Hematopoietic multipotent progenitor cell treated with erythropoietin and hydrocortisone succinate and interleukin-3 and kit ligand, for 4 days (in vitro differentiated cells): ENCODE data around the gene CHCHD3.

Source experiments
- DNase-seq: peaks from one replicate; pipeline ENCODE4 v3.0.0-alpha.2; 2015

The CHCHD3 gene

GRCh38 chr7:132857031-132857430, 224.9 kb downstream of the CHCHD3 start:
- DNase-seq = no peak

- no peak for DNase-seq
Observed at GRCh38 chr7:132856416-132856815, 225.5 kb downstream of the CHCHD3 start.

- peak; percentile 7 for DNase-seq
Observed at GRCh38 chr7:132855901-132856300, 226.0 kb downstream of the CHCHD3 start.

GRCh38 chr7:132854238-132854637, 227.7 kb downstream of the CHCHD3 start:
- no peak for DNase-seq

GRCh38 chr7:132847376-132847775, 234.5 kb downstream of the CHCHD3 start:
- DNase-seq = no peak

- peak; percentile 33 for DNase-seq
Observed at GRCh38 chr7:132846086-132846485, 235.8 kb downstream of the CHCHD3 start.

GRCh38 chr7:132842478-132842877, 239.4 kb downstream of the CHCHD3 start:
- DNase-seq = no peak

- no peak for DNase-seq
Observed at GRCh38 chr7:132840199-132840598, 241.7 kb downstream of the CHCHD3 start.

- no peak for DNase-seq
Observed at GRCh38 chr7:132838313-132838712, 243.6 kb downstream of the CHCHD3 start.

- no peak for DNase-seq
Observed at GRCh38 chr7:132837529-132837928, 244.4 kb downstream of the CHCHD3 start.

GRCh38 chr7:132836746-132837145, 245.1 kb downstream of the CHCHD3 start:
- no peak for DNase-seq

- DNase-seq = no peak
Observed at GRCh38 chr7:132830941-132831340, 250.9 kb downstream of the CHCHD3 start.

- no peak for DNase-seq
Observed at GRCh38 chr7:132828502-132828901, 253.4 kb downstream of the CHCHD3 start.

- DNase-seq = no peak
Observed at GRCh38 chr7:132825932-132826835, 255.7 kb downstream of the CHCHD3 start.

- DNase-seq = peak; percentile 46
Observed at GRCh38 chr7:132825222-132825621, 256.7 kb downstream of the CHCHD3 start.

- DNase-seq = no peak
Observed at GRCh38 chr7:132819648-132820047, 262.2 kb downstream of the CHCHD3 start.

- DNase-seq = no peak
Observed at GRCh38 chr7:132817949-132818348, 263.9 kb downstream of the CHCHD3 start.

GRCh38 chr7:132815696-132816311, 266.1 kb downstream of the CHCHD3 start:
- no peak for DNase-seq

GRCh38 chr7:132815130-132815529, 266.8 kb downstream of the CHCHD3 start:
- no peak for DNase-seq

- DNase-seq = no peak
Observed at GRCh38 chr7:132810561-132810960, 271.3 kb downstream of the CHCHD3 start.

GRCh38 chr7:132806834-132807233, 275.1 kb downstream of the CHCHD3 start:
- DNase-seq = peak; percentile 51

- DNase-seq = no peak
Observed at GRCh38 chr7:132805766-132806165, 276.1 kb downstream of the CHCHD3 start.

- DNase-seq = no peak
Observed at GRCh38 chr7:132804849-132805485, 276.9 kb downstream of the CHCHD3 start.

- no peak for DNase-seq
Observed at GRCh38 chr7:132800522-132800921, 281.4 kb downstream of the CHCHD3 start.
